Astrocyte of the cerebellum (primary cell): Measurements from ENCODE around the gene HAUS3.

Experiments used
- DNase-seq: peaks from one replicate; pipeline ENCODE4 v3.0.0-alpha.2; 2011; ENCODE audit warnings: low read depth
- H3K4me3 ChIP-seq: 2 replicates; pipeline ENCODE4 v1.5.1; 2011; ENCODE audit warnings: mild to moderate bottlenecking, low read depth, low read length, moderate library complexity
- in situ Hi-C: cut with HindIII; loops from 2 replicates; pipeline ENCODE4 v1.10.0; 2017; ENCODE audit warnings: low sequenced_read_pairs
- TF ChIP-seq, protein P1 (sequence below): IDR thresholded peaks from 2 replicates; pipeline ENCODE4 v1.5.1; 2012; ENCODE audit warnings: low read length, low read depth, moderate library complexity, mild to moderate bottlenecking; ENCODE audit errors: missing control alignments

The HAUS3 gene

DNA sequence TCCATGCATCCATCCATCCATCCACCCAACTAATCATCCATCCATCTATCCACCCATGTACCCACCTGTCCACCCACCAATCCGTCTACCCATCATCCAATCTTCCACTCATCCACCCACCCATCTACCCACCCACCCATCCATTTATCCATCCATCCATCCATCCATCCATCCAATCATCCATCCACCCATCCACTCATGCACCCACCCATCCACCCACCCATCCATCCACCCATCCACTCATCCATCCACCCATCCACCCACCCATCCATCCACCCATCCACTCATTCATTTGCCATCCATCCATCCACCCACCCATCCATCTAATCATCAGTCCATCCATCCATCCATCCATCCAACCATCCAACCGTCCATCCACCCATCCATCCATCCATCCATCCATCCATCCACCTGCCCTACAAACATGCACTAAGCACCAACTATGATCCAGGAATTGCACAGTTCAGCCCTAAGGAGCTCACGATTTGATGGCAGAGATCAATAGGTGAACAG is 41.3 kb upstream of the HAUS3 start:
- in situ Hi-C loops = no loop called here

DNA sequence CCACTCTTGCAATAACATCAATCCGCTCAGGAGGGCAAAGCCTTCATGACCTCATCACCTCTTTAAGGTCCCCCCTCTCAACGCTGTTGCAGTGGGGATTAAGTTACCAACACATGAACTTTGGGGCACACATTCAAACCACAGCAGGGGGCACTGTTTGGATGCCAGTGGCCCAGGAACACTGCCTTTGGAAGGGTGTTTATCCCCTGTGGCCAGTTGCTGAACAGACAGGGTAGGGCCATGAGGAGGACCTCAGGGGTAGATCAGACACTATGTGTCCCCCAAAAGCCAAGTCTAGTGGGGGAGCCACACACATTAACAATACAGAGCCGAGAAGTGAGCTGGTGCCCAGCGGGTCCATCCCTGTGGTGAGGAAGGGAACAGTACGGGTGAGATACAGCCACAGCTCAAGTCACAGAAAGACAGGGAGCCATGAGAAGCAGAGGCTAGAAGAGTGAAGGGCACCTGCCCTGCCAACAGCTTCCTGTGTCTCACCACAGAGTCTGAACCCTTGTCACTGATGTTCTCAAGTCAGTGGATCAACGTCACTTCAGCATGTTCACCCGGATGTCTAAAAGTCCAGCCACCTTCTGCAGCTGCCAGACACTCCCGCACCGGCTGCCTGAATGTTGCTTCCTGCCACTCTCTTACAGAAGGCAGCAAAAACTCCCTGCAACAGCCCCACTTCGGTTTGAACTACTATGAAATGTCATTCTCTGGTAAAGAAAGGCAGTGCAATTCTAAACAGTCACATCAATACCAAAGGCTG is 39.8 kb upstream of the HAUS3 start:
- TF ChIP-seq, protein P1, sequence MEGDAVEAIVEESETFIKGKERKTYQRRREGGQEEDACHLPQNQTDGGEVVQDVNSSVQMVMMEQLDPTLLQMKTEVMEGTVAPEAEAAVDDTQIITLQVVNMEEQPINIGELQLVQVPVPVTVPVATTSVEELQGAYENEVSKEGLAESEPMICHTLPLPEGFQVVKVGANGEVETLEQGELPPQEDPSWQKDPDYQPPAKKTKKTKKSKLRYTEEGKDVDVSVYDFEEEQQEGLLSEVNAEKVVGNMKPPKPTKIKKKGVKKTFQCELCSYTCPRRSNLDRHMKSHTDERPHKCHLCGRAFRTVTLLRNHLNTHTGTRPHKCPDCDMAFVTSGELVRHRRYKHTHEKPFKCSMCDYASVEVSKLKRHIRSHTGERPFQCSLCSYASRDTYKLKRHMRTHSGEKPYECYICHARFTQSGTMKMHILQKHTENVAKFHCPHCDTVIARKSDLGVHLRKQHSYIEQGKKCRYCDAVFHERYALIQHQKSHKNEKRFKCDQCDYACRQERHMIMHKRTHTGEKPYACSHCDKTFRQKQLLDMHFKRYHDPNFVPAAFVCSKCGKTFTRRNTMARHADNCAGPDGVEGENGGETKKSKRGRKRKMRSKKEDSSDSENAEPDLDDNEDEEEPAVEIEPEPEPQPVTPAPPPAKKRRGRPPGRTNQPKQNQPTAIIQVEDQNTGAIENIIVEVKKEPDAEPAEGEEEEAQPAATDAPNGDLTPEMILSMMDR = no peak
- in situ Hi-C loops = no loop called here
- no peak overlapping the region for H3K4me3 ChIP-seq
- no peak for DNase-seq

More for the DNA sequence above, 41.3 kb upstream of the HAUS3 start:
- H3K4me3 ChIP-seq = no peak overlapping the region
- no peak for DNase-seq
- TF ChIP-seq, protein P1 = no peak

DNA sequence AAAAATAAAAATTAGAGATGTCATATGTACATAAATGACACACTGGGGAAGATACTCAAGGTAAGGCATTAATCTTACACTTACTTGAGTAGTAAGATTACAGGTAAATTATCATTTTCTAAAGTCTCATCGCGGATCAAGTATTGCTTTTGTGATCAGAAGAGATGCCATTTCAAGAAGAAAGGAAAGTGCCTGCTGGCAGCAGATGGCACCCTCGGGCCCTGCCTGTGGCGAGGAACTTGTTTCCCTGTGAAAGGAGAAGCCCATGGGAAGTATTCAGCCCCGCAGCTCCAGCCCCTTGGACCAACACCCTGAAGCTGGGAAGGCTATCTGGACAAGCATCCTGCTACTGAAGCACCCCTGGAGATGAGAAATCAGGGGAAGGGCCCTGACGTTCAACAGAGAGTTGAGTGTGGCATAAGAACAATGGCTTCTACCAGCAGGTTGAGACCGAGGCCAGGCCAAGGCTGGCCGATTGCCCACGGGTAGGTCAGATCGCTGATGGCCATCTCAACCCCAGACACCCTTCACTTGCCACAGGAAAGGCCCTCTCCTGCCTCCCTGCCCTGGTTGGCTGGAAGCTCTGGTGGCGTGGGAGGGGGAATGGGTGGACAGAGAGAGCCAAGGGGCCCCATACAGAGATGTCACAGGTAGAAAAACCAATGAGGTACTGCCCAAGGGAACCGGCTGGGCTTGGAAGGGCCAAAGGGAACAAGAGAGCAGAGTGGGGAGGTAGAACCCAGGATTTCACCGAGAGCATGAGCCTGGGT is 38.8 kb upstream of the HAUS3 start:
- in situ Hi-C loops = no loop called here
- H3K4me3 ChIP-seq = no peak overlapping the region
- no peak for DNase-seq
- TF ChIP-seq, protein P1 = no peak

DNA sequence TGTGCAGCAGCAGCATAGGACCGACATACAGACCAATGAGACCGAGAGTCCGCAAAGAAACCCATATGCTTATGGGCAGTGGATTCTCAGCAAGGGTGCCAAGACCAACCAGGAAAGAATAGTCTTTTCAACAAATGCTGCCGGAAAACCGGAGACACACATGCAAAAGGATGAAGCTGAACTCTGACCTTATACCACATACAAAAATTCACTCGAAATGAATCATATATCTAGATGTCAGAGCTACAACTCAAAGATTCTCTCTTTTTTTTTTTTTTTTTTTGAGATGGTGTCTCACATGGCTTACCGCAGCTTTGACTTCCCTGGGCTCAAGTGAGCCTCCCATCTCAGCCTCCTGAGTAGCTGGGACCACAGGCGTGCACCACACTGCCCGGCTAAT is 36.0 kb upstream of the HAUS3 start:
- in situ Hi-C loops = no loop called here
- TF ChIP-seq, protein P1 = no peak
- DNase-seq = no peak
- no peak overlapping the region for H3K4me3 ChIP-seq

DNA sequence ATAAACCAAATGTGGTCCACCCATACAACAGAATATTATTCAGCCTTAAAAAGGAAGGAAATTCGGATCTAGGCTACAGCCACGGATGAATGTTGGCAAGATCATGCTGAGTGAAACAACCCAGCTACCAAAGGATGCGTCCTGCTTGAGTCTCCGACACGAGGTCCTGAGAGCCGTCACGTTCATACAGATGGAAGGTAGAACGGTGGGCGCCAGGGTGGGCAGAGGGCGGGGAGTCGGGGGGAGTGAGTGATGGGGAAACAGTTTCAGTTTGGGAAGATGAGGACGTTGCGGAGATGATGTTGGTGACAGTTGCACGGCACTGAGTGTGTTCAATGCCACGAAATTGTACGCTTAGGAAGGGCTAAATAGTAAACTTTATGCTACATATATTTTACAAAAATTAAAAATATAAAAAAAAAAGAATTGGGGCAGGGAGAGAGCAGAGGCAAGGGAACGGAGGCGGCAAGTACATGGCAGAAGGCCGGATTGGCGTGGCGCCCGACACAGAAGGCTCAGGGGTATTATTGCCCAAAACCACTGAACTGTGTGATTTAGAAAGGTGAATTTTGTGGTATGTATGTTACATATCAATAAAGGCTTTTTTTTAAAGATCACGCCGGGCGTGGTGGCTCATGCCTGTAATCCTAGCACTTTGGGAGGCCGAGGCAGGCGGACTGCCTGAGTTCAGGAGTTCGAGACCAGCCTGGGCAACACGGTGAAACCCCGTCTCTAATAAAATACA is 34.8 kb upstream of the HAUS3 start:
- no peak overlapping the region for H3K4me3 ChIP-seq
- in situ Hi-C loops = no loop called here
- TF ChIP-seq, protein P1 = no peak
- DNase-seq = no peak
